K562 (cell line): ENCODE data around the gene ASGR1. TPM values are rescaled to one million over a fixed set of nuclear protein-coding genes. Genes with fewer than 3 reads are reported as not detected.

ENCODE experiments used
- DMBX1 ChIP-seq: fragments of 250-450 bp; sonication (Bioruptor Pico); IDR thresholded peaks from 2 replicates; pipeline ENCODE4 v1.8.0; 2022; ENCODE audit warnings: inconsistent platforms, mild to moderate bottlenecking, moderate library complexity, borderline replicate concordance
- FOXJ3 ChIP-seq: sonication (generic); formaldehyde crosslinking; IDR thresholded peaks from 2 replicates; pipeline ENCODE4 v1.4.0; 2020; ENCODE audit warnings: mild to moderate bottlenecking, missing genetic modification reagents
- KDM2B ChIP-seq: fragments of 250-450 bp; sonication (Bioruptor Pico); IDR thresholded peaks from 2 replicates; pipeline ENCODE4 v1.8.0; 2021; ENCODE audit warnings: mild to moderate bottlenecking, moderate library complexity
- MTA3 ChIP-seq: fragments of 450-650 bp; formaldehyde crosslinking; IDR thresholded peaks from 2 replicates; pipeline ENCODE4 v1.6.1; 2017; ENCODE audit warnings: mild to moderate bottlenecking, borderline replicate concordance
- MYBL2 ChIP-seq, 2 experiments: fragments of 450-650 bp in 1 of 2; sonication (generic) in 1 of 2; formaldehyde crosslinking in 1 of 2; IDR thresholded peaks; 2 replicates each; pipeline versions ENCODE4 v1.6.1 to v1.8.1; 2017 to 2022; ENCODE audit warnings: borderline replicate concordance in 1 of 2, inconsistent platforms in 1 of 2, low read depth in 1 of 2, mild to moderate bottlenecking in 1 of 2, missing genetic modification reagents in 1 of 2, moderate library complexity in 1 of 2
- POLR3G ChIP-seq: IDR thresholded peaks from 2 replicates; pipeline ENCODE4 v1.6.1; 2011; ENCODE audit not compliant: insufficient read length, insufficient replicate concordance; ENCODE audit errors: extremely low read depth
- TAF9B ChIP-seq: fragments of 450-650 bp; IDR thresholded peaks from 2 replicates; pipeline ENCODE4 v1.6.1; 2018; ENCODE audit warnings: mild to moderate bottlenecking; ENCODE audit not compliant: partially characterized antibody
- ZNF239 ChIP-seq: fragments of 250-450 bp; sonication (Bioruptor Pico); IDR thresholded peaks from 2 replicates; pipeline ENCODE4 v1.4.0; 2020; ENCODE audit warnings: mild to moderate bottlenecking
- polyA plus RNA-seq, 8 experiments: library from polyadenylated mRNA; depleted of rRNA in 4 of 8; stranded (reverse) in 5 of 8; unstranded in 3 of 8; fragments of >200 nt; fragmentation: Nextera tagmentation in 2 of 8; fragmentation: Illumina TruSeq in 1 of 8; extraction: Ambion mirVana in 2 of 8; extraction: Trizol in 1 of 8; gene quantifications; 2 replicates each; pipeline versions ENCODE4 v1.2.1 to v1.2.3, GENCODE V29; 2011 to 2014; ENCODE audit warnings: inconsistent platforms in 1 of 8, missing spikeins in 1 of 8
- total RNA-seq, 7 experiments: library from RNA; depleted of rRNA in 6 of 7; stranded (reverse); fragments of >200 nt in 6 of 7; fragmentation: Illumina TruSeq in 2 of 7; extraction: Trizol in 2 of 7; gene quantifications; 2 replicates each; pipeline versions ENCODE4 v1.2.1 to v1.2.3, GENCODE V29; 2011 to 2021; ENCODE audit warnings: low replicate concordance in 1 of 7
- TF ChIP-seq, protein P1 (sequence below): fragments of 200-800 bp; sonication (Bioruptor generic); IDR thresholded peaks from 2 replicates; pipeline ENCODE4 v1.6.1; 2016; ENCODE audit warnings: missing genetic modification characterization, missing compliant biosample characterization
- TF ChIP-seq, protein P2 (sequence below): IDR thresholded peaks from 2 replicates; pipeline ENCODE4 v1.6.1; 2016; ENCODE audit warnings: missing genetic modification characterization, missing compliant biosample characterization
- TF ChIP-seq, protein P3 (sequence below): fragments of 250-450 bp; sonication (Bioruptor Pico); IDR thresholded peaks from 2 replicates; pipeline ENCODE4 v1.4.0; 2020

Gene ASGR1
- total and polyA plus RNA-seq, 9 of the 15 experiments (the other 6 are each of a cell fraction or from before 2014, with no cell fraction given), result 0.11 to 1.0 (median 0.64) TPM; not detected in 2

DNA sequence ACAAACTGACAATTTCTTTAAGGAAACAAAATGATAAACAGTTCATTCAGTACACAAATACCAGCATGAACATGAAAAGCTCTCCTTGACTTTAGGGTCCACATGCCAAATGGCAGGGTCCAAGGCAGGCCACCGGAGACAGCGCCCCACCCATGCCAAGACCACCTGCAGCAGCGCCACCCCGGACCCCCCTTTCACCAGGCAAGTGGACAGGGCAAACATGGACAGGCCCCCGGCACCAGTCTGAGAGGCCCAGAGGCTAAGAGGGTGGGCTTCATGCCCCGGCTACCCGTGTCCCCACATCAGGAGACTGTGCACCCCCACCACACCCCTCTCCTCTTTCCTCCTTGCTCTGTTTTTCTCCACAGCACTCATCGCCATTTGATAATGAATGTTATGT lies 49.9 kb downstream of the ASGR1 start (continued):
- TF ChIP-seq, protein P1, sequence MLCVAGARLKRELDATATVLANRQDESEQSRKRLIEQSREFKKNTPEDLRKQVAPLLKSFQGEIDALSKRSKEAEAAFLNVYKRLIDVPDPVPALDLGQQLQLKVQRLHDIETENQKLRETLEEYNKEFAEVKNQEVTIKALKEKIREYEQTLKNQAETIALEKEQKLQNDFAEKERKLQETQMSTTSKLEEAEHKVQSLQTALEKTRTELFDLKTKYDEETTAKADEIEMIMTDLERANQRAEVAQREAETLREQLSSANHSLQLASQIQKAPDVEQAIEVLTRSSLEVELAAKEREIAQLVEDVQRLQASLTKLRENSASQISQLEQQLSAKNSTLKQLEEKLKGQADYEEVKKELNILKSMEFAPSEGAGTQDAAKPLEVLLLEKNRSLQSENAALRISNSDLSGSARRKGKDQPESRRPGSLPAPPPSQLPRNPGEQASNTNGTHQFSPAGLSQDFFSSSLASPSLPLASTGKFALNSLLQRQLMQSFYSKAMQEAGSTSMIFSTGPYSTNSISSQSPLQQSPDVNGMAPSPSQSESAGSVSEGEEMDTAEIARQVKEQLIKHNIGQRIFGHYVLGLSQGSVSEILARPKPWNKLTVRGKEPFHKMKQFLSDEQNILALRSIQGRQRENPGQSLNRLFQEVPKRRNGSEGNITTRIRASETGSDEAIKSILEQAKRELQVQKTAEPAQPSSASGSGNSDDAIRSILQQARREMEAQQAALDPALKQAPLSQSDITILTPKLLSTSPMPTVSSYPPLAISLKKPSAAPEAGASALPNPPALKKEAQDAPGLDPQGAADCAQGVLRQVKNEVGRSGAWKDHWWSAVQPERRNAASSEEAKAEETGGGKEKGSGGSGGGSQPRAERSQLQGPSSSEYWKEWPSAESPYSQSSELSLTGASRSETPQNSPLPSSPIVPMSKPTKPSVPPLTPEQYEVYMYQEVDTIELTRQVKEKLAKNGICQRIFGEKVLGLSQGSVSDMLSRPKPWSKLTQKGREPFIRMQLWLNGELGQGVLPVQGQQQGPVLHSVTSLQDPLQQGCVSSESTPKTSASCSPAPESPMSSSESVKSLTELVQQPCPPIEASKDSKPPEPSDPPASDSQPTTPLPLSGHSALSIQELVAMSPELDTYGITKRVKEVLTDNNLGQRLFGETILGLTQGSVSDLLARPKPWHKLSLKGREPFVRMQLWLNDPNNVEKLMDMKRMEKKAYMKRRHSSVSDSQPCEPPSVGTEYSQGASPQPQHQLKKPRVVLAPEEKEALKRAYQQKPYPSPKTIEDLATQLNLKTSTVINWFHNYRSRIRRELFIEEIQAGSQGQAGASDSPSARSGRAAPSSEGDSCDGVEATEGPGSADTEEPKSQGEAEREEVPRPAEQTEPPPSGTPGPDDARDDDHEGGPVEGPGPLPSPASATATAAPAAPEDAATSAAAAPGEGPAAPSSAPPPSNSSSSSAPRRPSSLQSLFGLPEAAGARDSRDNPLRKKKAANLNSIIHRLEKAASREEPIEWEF, result no peak
- TF ChIP-seq MYBL2 (IDR thresholded peaks at IDR 0.05; ENCODE audit: low read depth) (no peak), MYBL2 (CRISPR knock-in tag; IDR thresholded peaks at IDR 0.05; ENCODE audit: borderline replicate concordance) (no peak), ZNF239 (CRISPR knock-in tag) (no peak), FOXJ3 (CRISPR knock-in tag) (no peak), KDM2B (no peak), TAF9B (no peak), POLR3G (no peak), MTA3 (no peak), DMBX1 (CRISPR knock-in tag) (no peak)
- TF ChIP-seq, protein P2, sequence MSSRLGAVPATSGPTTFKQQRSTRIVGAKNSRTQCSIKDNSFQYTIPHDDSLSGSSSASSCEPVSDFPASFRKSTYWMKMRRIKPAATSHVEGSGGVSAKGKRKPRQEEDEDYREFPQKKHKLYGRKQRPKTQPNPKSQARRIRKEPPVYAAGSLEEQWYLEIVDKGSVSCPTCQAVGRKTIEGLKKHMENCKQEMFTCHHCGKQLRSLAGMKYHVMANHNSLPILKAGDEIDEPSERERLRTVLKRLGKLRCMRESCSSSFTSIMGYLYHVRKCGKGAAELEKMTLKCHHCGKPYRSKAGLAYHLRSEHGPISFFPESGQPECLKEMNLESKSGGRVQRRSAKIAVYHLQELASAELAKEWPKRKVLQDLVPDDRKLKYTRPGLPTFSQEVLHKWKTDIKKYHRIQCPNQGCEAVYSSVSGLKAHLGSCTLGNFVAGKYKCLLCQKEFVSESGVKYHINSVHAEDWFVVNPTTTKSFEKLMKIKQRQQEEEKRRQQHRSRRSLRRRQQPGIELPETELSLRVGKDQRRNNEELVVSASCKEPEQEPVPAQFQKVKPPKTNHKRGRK (tag), result no peak
- TF ChIP-seq, protein P3, sequence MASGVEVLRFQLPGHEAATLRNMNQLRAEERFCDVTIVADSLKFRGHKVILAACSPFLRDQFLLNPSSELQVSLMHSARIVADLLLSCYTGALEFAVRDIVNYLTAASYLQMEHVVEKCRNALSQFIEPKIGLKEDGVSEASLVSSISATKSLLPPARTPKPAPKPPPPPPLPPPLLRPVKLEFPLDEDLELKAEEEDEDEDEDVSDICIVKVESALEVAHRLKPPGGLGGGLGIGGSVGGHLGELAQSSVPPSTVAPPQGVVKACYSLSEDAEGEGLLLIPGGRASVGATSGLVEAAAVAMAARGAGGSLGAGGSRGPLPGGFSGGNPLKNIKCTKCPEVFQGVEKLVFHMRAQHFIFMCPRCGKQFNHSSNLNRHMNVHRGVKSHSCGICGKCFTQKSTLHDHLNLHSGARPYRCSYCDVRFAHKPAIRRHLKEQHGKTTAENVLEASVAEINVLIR (CRISPR knock-in tag), result no peak
